ENCODE data around the gene HCFC2.

The HCFC2 gene

DNA sequence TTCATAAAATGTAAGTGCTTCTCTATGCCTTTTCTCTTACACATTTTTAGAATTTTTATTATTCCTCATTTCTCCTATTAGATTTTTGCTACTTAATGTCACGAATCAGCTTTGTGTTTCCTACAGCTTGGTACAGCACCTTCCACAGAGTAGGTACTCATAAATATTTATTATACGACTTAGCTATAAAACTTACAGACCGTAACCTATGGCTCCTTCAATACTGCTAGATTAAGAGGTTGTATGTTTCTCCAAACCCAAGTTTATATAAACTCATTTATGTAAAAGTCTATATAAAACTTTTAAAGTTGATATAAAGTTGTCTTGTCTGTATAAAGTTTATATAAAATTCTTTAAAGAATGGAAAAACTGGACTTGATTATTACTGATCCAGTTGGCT, 62.2 kb downstream of the HCFC2 start:
- no peak for DNase-seq

DNA sequence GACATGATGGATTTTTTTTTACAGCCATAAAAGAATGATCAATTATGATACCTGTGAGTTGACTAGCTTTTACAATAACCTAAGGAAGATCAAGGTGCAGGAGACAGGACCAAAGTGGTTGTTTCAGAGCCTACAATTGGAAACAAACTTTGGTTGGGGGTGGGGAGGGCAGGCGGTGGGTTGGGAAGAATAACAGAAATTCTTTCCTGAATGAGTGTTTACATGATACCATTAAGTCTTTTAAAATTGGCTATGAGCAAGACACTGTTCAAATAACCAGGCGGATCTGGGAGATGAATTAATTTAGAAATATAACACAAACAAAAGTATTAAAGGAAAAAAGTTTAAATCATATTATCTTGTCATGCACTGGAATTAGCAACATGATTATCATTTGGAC, 66.4 kb downstream of the HCFC2 start:
- DNase-seq = no peak

DNA sequence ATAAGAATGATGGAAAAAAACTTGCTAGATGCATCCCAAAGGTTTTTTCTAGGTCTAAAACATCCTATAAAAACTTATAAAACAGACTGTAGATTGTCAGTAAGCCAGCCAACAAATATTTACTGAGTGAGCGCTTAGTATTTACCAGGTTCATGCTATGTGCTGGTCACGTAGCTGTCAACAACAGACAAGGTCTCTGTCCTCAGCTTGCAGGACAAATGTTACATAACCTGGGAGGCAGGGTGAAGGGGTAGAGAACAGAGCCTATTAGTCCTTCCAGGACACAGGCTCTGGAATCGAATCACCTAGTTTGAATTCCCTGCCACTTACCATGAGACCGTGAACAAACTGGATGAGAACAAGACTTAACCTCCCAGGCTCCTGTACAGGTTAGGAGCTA, 67.3 kb downstream of the HCFC2 start:
- DNase-seq = peak; percentile 9

DNA sequence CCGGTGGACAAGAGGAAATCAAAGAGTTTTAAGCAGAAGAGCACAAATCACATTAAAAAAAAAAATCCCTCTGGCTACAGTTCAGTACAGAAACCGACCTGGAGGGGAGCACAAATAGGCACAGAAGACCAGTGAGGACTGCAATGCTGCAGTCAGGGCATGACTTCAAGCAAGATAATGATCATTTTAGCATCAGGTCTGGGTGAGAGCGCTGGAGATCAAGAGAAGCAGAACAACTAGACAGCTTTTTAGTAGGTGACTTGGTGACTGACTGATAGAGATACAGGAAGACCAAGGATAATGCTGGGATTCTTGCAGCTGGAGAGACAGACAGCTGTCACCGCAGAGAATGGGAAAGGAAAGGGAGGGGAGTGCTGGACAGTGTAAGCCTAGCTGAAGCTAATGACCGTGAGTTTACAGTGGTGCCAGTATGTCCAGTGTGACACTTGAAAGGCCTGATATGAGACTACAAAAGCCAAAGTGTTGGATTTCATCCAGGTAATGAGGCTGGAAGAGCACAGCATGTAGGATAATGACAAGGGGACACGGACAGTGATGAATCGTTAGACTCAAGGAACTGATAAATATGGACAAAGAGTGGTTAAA, 68.1 kb downstream of the HCFC2 start:
- peak; percentile 85 for DNase-seq

DNA sequence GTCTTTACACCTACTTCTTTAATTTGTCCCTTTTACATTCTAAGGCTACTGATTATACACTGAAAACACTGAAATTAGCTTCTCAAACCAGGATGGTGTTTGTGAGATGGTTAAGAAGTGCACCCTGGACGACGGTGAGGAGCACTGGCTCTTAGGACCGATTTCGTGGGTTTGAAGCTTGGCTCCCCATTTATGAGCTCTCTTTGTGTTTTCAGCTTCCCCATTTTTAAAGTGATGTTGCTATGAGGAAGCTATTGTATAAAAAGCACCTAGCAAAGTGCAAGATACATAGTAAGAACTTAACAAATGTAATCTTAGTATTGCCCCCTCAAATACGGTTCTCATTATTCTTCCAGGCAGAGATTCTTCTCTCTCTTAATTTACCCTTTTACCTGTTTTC, 69.0 kb downstream of the HCFC2 start:
- no peak for DNase-seq

DNA sequence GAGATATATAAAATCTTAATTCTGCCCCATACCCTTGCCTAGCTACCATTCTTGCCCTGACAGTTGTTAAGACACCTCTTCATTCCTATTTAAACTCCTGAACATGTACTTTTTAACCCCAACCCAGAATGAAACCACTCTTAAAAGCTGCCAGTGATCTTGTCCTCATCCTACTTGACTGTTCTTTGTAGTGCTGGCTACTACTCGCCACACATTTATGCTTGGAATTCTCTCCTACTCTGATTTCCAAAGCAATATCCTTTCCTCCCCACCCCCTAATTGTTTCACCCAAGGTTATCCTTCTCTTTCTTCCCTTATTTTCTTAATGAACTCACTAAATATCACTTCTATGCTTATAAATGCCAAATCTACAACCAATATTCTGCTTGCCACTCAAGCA, 69.5 kb downstream of the HCFC2 start:
- DNase-seq = no peak

DNA sequence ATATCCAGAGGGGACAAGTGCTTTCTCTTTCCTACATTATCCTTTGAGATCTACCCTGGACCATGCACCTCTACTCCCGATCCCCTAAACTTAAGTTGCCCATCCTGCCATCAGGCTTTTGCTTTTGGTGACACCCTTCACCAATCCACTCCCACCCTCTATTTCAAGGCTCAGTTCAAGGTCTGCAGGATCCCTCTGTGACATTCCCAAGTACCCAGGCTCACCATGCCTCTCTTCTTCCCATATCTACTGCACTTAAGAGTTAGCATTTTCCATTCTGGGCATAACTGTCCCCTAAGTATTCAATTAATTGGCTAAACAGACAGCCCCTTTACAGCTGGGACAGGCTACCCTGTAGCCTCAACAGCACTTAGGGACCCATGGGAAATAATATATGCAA, 70.6 kb downstream of the HCFC2 start:
- no peak for DNase-seq

DNA sequence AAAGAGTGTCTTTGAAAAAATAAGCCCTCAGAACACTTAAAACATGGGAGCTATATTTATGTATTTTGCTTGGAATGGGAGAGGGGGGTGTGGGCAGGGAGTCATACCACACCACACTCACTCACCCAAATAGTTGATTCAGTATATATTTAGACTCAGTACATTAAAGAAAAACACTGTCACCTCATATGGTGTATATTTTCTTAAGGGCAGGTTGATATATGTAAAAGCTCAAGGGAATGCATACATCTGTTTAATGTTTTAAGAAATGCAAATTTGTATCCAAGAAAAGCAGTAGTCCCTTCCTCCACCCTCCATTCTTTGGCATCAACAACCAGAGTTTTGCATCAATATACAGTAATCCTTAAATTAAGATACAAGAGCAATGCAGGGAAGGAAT, 72.2 kb downstream of the HCFC2 start:
- DNase-seq = no peak

DNA sequence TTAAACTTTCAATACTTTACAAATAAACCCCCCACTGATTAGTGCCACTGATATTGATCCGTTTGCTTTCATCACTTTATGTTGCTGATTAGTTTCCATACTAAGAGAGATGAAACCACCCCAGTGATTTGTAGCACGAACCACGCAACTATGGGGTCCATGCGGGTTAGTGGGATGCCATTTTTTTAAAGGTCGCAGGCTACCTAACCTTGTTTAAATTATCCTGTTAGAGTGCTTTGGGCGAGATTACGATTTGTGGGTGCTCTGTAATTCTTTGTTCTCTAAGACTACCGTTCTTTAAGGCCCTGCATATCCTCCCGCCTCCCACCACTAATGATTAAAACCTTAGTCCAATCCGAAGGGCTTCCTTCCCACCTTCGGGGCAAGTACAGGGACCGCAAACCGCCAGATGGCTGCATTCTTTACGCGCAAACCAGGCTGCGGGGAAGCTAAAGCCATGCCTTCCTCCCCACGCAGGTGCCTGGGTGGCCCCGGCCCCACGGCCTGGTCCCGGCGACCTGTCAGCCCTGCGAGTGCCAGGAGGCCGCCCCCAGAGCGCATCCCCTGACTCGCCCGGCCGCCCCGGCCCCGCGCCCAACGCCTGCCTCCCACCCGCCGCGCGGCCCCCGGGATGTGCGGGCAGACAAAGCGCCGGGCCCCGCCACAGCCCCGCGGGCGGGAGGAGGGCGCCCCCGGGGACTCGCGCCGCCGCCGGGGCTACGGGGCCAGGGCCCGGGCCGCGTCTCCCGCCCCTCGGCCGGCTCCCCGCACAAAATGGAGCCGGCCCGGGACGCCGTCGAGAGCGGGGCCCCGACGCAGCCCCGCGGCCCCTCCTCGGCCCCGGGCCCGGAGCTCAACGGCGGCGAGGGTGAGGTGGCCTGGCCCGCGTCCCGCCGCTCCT, 72.9 kb downstream of the HCFC2 start:
- DNase-seq = peak; percentile 9

DNA sequence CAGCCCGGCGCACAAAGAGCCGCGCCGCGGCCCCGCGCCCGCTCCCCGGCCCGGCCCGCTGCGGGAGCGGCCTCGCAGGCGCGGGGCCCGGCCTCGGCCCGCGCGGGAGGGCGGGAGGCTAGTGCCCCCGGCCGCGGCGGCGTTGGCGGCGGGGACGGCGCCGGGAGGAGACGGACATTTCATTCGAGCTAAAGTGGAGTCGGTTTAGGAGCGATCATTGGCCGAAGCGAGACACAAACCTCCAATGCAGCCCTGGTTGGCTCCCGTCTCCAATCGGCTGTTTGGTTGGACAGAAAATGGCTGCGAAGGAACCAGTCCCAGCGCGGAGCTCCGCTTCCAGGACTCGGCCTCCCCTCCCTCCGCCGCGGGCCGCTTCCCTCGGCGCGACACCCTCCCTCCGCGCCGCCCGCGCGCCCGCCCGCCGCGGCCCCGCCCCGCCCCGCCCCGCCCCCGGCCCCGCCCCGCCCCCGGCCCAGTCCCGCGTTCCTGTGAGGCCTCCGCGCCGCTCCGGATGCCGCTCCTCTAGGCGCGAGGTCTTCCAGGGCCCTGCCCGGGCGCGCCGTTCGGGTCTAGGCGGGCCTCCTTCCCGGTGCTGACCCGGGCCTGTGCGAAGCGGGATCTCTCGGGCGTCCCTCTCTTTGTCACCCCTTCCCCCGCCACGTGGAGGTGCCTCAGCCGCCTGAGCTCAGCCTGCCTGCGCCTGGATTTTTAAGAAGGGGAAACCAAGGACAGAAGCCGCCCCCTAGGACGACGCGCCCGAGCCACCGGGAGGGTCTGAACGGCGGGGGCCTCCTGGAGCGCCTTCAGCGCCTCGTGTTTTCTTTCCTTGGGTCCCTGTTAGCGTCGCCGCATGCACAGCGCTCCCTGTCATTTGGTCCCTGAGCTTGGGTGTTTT, 73.8 kb downstream of the HCFC2 start, which contains the start of gene NFYB:
TSS of gene NFYB (minus strand) at position 309 of the 895 bp plus-strand sequence. CDS start 2,757 bp downstream, outside the sequence.
- DNase-seq = peak; percentile 95

DNA sequence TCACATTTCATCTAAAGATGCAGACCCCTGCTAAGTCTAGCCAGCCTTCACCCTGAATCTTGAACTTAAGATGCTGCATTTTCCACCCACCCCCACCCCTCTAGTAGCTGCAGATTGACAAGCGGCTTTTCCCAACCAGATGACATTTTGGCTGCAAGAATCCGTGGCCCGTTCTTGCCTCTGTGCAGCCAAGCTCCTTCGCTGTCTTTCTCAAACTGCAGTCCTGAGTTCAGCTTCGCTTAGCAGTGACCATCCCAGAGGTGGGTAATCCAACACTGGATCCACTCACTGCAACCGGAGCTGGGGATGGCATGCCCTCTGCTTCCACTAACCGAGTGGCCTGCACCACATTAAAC, 74.4 kb downstream of the HCFC2 start:
- no peak for DNase-seq

DNA sequence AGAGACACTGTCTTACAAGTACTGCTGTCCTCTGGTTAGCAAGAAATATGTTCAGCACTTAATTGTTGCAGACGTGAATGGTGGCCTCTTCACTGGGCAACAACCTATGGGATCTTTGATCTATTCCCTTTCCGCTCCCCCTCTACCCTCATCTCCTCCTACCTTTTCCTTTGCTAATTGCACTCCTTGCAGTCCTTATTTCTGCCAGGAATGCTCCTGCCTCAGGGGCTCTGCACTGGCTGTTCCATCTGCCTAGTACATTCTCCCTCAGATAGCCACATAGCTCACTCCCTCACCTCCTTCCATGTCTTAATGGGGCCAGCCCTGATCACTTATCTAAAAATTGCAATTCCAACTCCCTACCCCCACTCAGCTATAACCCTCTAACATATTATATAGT, 78.2 kb downstream of the HCFC2 start:
- no peak for DNase-seq

DNA sequence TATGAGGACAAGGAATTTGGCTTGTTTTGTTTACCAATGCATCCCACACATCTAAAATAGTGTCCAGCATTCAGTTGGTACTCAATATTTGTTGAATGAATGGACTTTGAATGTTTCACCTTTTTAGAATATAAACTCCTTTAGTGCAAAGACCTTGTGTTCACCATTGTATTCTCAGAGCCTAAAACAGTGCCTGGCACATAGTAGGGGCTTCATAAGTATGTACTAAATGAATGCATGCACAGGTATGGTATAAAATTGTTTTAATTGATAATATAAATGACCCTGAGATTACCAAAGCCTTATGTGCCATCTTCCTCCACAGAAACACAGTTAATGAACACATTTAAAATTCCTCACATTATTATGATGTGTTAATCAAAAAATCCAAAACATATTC, 78.7 kb downstream of the HCFC2 start:
- DNase-seq = no peak

DNA sequence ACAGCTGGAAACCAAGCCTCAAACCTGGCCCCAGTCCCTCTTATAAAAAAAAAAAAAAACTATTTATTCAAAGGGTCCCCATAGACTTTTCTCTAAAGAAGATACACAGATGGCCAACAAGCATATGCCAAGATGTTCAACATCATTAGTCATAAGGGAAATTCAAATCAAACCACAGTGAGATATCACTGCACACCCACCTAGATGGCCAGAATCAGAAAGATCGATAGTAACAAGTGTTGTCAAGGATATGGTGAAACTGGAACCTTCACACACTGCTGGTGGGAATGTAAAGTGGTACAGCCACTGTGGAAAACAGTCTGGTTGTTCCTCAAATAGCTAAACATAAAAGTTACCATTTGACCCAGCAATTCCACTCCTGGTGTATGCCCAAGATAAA, 79.6 kb downstream of the HCFC2 start:
- no peak for DNase-seq

DNA sequence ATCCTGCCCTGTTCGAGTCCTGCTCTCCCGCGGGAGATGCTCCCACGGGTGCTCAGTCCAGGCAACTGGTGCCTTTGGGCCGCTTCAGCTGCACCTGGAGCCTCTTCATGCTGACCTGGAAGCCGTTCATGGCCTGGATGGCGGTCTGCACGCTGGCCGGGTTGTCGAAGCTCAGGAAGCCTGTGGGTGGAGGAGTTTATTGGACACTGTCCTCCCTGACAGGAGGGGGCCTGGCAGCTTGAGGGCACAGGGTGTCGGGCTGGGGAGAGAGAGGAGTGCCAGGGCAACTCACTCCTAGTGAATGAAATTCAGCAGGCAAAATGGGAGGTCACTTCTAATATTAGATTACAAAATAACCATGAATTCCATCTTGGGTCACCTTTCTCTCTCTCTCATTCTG, 83.0 kb downstream of the HCFC2 start:
- no peak for DNase-seq

DNA sequence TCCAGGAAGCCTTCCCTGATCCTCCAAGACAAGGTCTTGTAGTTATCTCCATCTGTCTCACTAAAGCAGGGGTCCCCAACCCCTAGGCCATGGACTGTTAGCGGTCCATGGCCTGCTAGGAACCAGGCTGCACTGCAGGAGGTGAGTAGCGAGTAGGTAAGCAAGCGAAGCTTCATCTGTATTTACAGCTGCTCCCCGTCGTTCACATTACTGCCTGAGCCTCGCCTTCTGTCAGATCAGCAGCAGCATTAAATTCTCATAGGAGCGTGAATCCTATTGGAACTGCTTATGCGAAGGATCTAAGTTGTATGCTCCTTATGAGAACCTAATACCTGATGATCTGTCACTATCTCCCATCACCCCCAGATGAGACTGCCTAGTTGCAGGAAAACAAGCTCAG, 86.1 kb downstream of the HCFC2 start:
- no peak for DNase-seq

DNA sequence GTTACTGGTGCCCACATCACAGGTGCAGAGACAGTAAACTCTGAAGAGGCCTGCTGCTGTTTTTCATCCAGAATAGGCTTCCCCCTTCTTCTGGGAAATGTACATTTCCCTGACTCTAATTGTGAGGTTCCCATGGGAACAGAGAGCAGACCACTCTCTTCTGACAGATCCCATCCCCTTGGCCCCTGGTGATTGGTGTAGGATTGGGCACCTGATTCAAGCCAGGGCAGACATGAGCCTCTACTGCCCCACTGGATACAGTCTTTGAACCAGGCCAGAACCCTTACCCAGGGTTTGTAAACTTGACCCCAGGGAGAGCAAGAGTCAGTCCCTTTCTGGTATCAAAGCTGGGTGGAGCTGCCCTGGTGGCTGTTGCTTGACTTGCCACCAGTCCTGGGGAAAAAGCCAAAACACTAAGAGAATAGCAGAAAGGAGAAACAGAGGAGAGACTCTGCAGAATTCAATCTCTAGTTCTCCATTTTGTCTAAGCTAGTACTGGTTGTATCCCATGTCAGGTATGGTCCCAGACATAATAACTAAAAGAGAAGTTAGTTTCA, 88.4 kb downstream of the HCFC2 start:
- no peak for DNase-seq

DNA sequence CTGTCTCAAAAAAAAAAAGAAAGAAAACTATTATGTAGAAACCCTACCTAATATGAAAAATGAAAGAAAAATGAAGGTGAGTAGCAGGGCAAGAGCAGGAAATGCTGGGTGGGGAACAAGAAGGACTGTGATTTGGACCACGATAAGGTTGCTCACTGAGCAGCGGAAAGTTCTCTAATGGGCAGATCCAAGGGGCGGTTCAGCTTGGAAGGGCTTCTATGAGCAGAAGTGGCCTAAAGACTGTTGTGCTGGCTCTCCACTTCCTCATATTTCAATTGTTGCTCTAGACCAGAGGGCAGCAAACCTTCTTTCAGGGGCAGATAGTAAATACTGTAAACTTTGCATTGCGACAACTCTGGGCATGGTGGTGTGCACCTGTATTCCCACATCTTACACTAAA, 90.0 kb downstream of the HCFC2 start:
- no peak for DNase-seq

DNA sequence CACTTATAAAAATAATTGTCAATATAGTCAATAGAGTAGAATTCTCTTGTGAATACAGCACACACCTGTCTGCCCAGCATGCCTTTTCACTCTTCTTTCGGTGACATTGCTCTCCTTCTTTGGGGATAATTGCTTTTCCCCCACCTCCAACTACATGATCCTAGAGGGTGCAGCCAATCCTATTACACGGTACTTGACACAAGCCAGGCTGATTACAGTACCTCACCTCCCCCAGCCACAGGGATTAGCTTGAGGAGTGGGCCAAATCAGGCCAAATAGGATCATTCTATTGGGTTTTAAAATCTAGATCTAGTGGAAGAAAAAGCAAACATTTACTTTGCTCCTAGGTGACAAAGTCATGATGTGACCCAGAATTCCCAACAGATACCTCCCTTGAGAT, 90.5 kb downstream of the HCFC2 start:
- DNase-seq = peak; percentile 19

All from NCI-H2029 (cell line).